ENCODE data around the gene YBX2.

Gene YBX2

GRCh38 chr17:7329997-7330637, 35.7 kb upstream of the YBX2 start:
- Histone ChIP-seq H3K9me3 (ENCODE audit: control insufficient read depth, insufficient read depth, low read depth, low read length) (no peaks in the 10 kb centered on the region), H3K9ac (ENCODE audit: low read length) (peak overlapping the region; percentile 75), H3K27me3 (ENCODE audit: control insufficient read depth, insufficient read depth, low read length) (no peaks in the 10 kb centered on the region), H3K4me1 (ENCODE audit: control insufficient read depth, insufficient read depth, low read length) (peaks cover 3% of the 10 kb centered on the region; the same call in 1 of the 2 replicates), H3K27ac (ENCODE audit: low read depth, low read length) (peak overlapping the region; percentile 79), H3K4me3 (ENCODE audit: low read depth, low read length) (peak overlapping the region; percentile 96), H3K36me3 (ENCODE audit: control insufficient read depth, insufficient read depth, low read length) (peaks cover 19% of the 10 kb centered on the region)

GRCh38 chr17:7329374-7329996, 35.0 kb upstream of the YBX2 start:
- Histone ChIP-seq H3K9ac (ENCODE audit: low read length) (peak overlapping the region; percentile 75), H3K36me3 (ENCODE audit: control insufficient read depth, insufficient read depth, low read length) (peaks cover 23% of the 10 kb centered on the region), H3K27ac (ENCODE audit: low read depth, low read length) (peak overlapping the region; percentile 79), H3K9me3 (ENCODE audit: control insufficient read depth, insufficient read depth, low read depth, low read length) (no peaks in the 10 kb centered on the region), H3K4me1 (ENCODE audit: control insufficient read depth, insufficient read depth, low read length) (peaks cover 3% of the 10 kb centered on the region; the same call in 1 of the 2 replicates), H3K27me3 (ENCODE audit: control insufficient read depth, insufficient read depth, low read length) (no peaks in the 10 kb centered on the region), H3K4me3 (ENCODE audit: low read depth, low read length) (peak overlapping the region; percentile 96)

GRCh38 chr17:7328840-7329373, 34.5 kb upstream of the YBX2 start, which contains the start of gene NEURL4:
TSS of gene NEURL4 (minus strand) at chr17:7329335. CDS start at chr17:7329312, 23 bp downstream.
- H3K36me3 ChIP-seq (ENCODE audit: control insufficient read depth, insufficient read depth, low read length) = peaks cover 27% of the 10 kb centered on the region
- peak within 1 kb of the TSS; percentile 75 for H3K9ac ChIP-seq (ENCODE audit: low read length)
- H3K4me3 ChIP-seq (ENCODE audit: low read depth, low read length) = peak within 1 kb of the TSS; percentile 96
- no peaks in the 10 kb centered on the region for H3K27me3 ChIP-seq (ENCODE audit: control insufficient read depth, insufficient read depth, low read length)
- H3K9me3 ChIP-seq (ENCODE audit: control insufficient read depth, insufficient read depth, low read depth, low read length) = no peaks in the 10 kb centered on the region
- H3K4me1 ChIP-seq (ENCODE audit: control insufficient read depth, insufficient read depth, low read length) = peaks cover 3% of the 10 kb centered on the region; the same call in 1 of the 2 replicates
- peak within 1 kb of the TSS; percentile 79 for H3K27ac ChIP-seq (ENCODE audit: low read depth, low read length)

GRCh38 chr17:7328009-7328408, 33.6 kb upstream of the YBX2 start:
- Histone ChIP-seq H3K9ac (ENCODE audit: low read length) (no peak overlapping the region), H3K9me3 (ENCODE audit: control insufficient read depth, insufficient read depth, low read depth, low read length) (no peaks in the 10 kb centered on the region), H3K36me3 (ENCODE audit: control insufficient read depth, insufficient read depth, low read length) (peaks cover 36% of the 10 kb centered on the region), H3K27me3 (ENCODE audit: control insufficient read depth, insufficient read depth, low read length) (no peaks in the 10 kb centered on the region), H3K4me1 (ENCODE audit: control insufficient read depth, insufficient read depth, low read length) (peaks cover 3% of the 10 kb centered on the region; the same call in 1 of the 2 replicates), H3K27ac (ENCODE audit: low read depth, low read length) (no peak overlapping the region), H3K4me3 (ENCODE audit: low read depth, low read length) (peak overlapping the region; percentile 96)

- H3K9ac ChIP-seq (ENCODE audit: low read length) = no peak overlapping the region
- H3K9me3 ChIP-seq (ENCODE audit: control insufficient read depth, insufficient read depth, low read depth, low read length) = no peaks in the 10 kb centered on the region
- H3K27ac ChIP-seq (ENCODE audit: low read depth, low read length) = no peak overlapping the region
- no peak overlapping the region for H3K4me3 ChIP-seq (ENCODE audit: low read depth, low read length)
- peaks cover 41% of the 10 kb centered on the region for H3K36me3 ChIP-seq (ENCODE audit: control insufficient read depth, insufficient read depth, low read length)
- no peaks in the 10 kb centered on the region for H3K27me3 ChIP-seq (ENCODE audit: control insufficient read depth, insufficient read depth, low read length)
- peaks cover 3% of the 10 kb centered on the region; the same call in 1 of the 2 replicates for H3K4me1 ChIP-seq (ENCODE audit: control insufficient read depth, insufficient read depth, low read length)
Measured at GRCh38 chr17:7327501-7327900, 33.1 kb upstream of the YBX2 start.

GRCh38 chr17:7327056-7327455, 32.6 kb upstream of the YBX2 start:
- no peaks in the 10 kb centered on the region for H3K27me3 ChIP-seq (ENCODE audit: control insufficient read depth, insufficient read depth, low read length)
- H3K9me3 ChIP-seq (ENCODE audit: control insufficient read depth, insufficient read depth, low read depth, low read length) = no peaks in the 10 kb centered on the region
- H3K4me3 ChIP-seq (ENCODE audit: low read depth, low read length) = no peak overlapping the region
- H3K36me3 ChIP-seq (ENCODE audit: control insufficient read depth, insufficient read depth, low read length) = peaks cover 46% of the 10 kb centered on the region
- H3K9ac ChIP-seq (ENCODE audit: low read length) = no peak overlapping the region
- no peak overlapping the region for H3K27ac ChIP-seq (ENCODE audit: low read depth, low read length)
- H3K4me1 ChIP-seq (ENCODE audit: control insufficient read depth, insufficient read depth, low read length) = no peaks in the 10 kb centered on the region; the same call in 1 of the 2 replicates

- Histone ChIP-seq H3K9ac (ENCODE audit: low read length) (no peak overlapping the region), H3K4me3 (ENCODE audit: low read depth, low read length) (no peak overlapping the region), H3K27ac (ENCODE audit: low read depth, low read length) (no peak overlapping the region), H3K4me1 (ENCODE audit: control insufficient read depth, insufficient read depth, low read length) (no peaks in the 10 kb centered on the region; the same call in 1 of the 2 replicates), H3K27me3 (ENCODE audit: control insufficient read depth, insufficient read depth, low read length) (no peaks in the 10 kb centered on the region), H3K36me3 (ENCODE audit: control insufficient read depth, insufficient read depth, low read length) (peaks cover 55% of the 10 kb centered on the region), H3K9me3 (ENCODE audit: control insufficient read depth, insufficient read depth, low read depth, low read length) (no peaks in the 10 kb centered on the region)
Measured at GRCh38 chr17:7326186-7326585, 31.7 kb upstream of the YBX2 start.

GRCh38 chr17:7325031-7325528, 30.6 kb upstream of the YBX2 start:
- no peak overlapping the region for H3K4me3 ChIP-seq (ENCODE audit: low read depth, low read length)
- no peak overlapping the region for H3K9ac ChIP-seq (ENCODE audit: low read length)
- H3K36me3 ChIP-seq (ENCODE audit: control insufficient read depth, insufficient read depth, low read length) = peaks cover 65% of the 10 kb centered on the region
- H3K4me1 ChIP-seq (ENCODE audit: control insufficient read depth, insufficient read depth, low read length) = no peaks in the 10 kb centered on the region; the same call in 1 of the 2 replicates
- no peak overlapping the region for H3K27ac ChIP-seq (ENCODE audit: low read depth, low read length)
- no peaks in the 10 kb centered on the region for H3K9me3 ChIP-seq (ENCODE audit: control insufficient read depth, insufficient read depth, low read depth, low read length)
- no peaks in the 10 kb centered on the region for H3K27me3 ChIP-seq (ENCODE audit: control insufficient read depth, insufficient read depth, low read length)

GRCh38 chr17:7324438-7324779, 30.0 kb upstream of the YBX2 start:
- H3K27ac ChIP-seq (ENCODE audit: low read depth, low read length) = no peak overlapping the region
- H3K27me3 ChIP-seq (ENCODE audit: control insufficient read depth, insufficient read depth, low read length) = no peaks in the 10 kb centered on the region
- no peak overlapping the region for H3K4me3 ChIP-seq (ENCODE audit: low read depth, low read length)
- no peaks in the 10 kb centered on the region; the same call in 1 of the 2 replicates for H3K4me1 ChIP-seq (ENCODE audit: control insufficient read depth, insufficient read depth, low read length)
- no peak overlapping the region for H3K9ac ChIP-seq (ENCODE audit: low read length)
- H3K36me3 ChIP-seq (ENCODE audit: control insufficient read depth, insufficient read depth, low read length) = peaks cover 65% of the 10 kb centered on the region
- no peaks in the 10 kb centered on the region for H3K9me3 ChIP-seq (ENCODE audit: control insufficient read depth, insufficient read depth, low read depth, low read length)

- H3K4me3 ChIP-seq (ENCODE audit: low read depth, low read length) = no peak overlapping the region
- no peaks in the 10 kb centered on the region for H3K27me3 ChIP-seq (ENCODE audit: control insufficient read depth, insufficient read depth, low read length)
- H3K36me3 ChIP-seq (ENCODE audit: control insufficient read depth, insufficient read depth, low read length) = peaks cover 68% of the 10 kb centered on the region
- no peak overlapping the region for H3K9ac ChIP-seq (ENCODE audit: low read length)
- no peak overlapping the region for H3K27ac ChIP-seq (ENCODE audit: low read depth, low read length)
- H3K4me1 ChIP-seq (ENCODE audit: control insufficient read depth, insufficient read depth, low read length) = no peaks in the 10 kb centered on the region; the same call in 1 of the 2 replicates
- no peaks in the 10 kb centered on the region for H3K9me3 ChIP-seq (ENCODE audit: control insufficient read depth, insufficient read depth, low read depth, low read length)
Measured at GRCh38 chr17:7323731-7324437, 29.4 kb upstream of the YBX2 start.

Measured in HUES6 (cell line).